HL-60 (cell line): Measurements from ENCODE around the gene CEP112.

Experiments
- GABPA ChIP-seq: IDR thresholded peaks from 2 replicates; pipeline ENCODE4 v1.6.1; 2012; ENCODE audit warnings: low read depth
- POLR2AphosphoS5 ChIP-seq: IDR thresholded peaks from 2 replicates; pipeline ENCODE4 v1.6.1; 2012; ENCODE audit warnings: low read depth
- TF ChIP-seq, protein P1 (sequence below): IDR thresholded peaks from one replicate; pipeline ENCODE4 v1.5.1; 2011; ENCODE audit warnings: low read length, control low read depth, inconsistent platforms; ENCODE audit not compliant: insufficient read depth

DNA sequence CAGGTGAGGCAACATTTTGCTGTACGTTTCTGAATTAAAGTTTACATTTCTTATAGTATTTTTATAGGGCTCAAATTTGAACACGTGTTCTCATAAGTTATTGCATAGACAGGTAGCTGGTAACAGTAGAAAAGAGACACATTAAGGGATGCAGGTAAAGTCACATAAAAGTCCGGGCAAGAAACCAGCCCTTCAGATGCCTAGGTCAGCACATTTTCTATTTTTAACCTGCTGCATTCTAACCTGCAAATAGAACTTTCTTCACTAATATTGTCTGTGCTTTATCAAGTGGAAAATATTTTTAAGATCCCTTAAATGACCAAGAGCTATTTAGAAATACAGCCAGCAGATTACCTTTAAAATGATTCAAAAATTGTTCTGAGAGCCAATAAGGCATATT, 323.1 kb downstream of the CEP112 start:
- TF ChIP-seq, protein P1, sequence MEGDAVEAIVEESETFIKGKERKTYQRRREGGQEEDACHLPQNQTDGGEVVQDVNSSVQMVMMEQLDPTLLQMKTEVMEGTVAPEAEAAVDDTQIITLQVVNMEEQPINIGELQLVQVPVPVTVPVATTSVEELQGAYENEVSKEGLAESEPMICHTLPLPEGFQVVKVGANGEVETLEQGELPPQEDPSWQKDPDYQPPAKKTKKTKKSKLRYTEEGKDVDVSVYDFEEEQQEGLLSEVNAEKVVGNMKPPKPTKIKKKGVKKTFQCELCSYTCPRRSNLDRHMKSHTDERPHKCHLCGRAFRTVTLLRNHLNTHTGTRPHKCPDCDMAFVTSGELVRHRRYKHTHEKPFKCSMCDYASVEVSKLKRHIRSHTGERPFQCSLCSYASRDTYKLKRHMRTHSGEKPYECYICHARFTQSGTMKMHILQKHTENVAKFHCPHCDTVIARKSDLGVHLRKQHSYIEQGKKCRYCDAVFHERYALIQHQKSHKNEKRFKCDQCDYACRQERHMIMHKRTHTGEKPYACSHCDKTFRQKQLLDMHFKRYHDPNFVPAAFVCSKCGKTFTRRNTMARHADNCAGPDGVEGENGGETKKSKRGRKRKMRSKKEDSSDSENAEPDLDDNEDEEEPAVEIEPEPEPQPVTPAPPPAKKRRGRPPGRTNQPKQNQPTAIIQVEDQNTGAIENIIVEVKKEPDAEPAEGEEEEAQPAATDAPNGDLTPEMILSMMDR: no peak
- TF ChIP-seq POLR2AphosphoS5 (no peak), GABPA (no peak)
